ENCODE results near the gene MRPS24. TPM values are rescaled to one million over a fixed set of nuclear protein-coding genes. Genes with fewer than 3 reads are reported as not detected.
"Not testable (repeated sequence)": the region's sequence is repeated elsewhere in the genome, so short reads cannot be mapped to it uniquely, and the experiment has no call there.

Gene MRPS24
- total and polyA plus RNA-seq, 9 donors = 73.0 to 124 (median 96.3) TPM

DNA sequence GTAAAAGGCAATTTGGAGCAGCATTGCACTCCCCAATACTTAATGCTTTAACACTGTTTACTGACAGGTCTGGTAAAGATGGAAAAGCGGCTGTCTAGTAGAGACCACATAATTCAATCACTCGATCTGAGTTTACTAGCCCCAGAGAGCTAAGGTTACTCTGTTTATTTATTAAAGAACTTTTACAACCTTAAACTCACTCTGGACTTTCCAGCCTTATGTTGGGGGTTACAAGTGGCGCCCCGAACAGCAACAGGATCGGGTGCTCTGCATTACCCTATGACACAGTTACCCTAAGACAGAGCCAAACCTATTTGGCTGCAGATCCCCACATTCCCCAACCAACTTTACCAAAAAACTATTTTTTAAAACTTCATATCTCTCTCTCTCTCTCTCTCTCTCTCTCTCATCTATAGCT lies 43.9 kb downstream of the MRPS24 start:
- Histone ChIP-seq H3K27ac (no peak overlapping the region), H3K27me3 (no peaks in the 10 kb centered on the region), H3K4me3 (no peak overlapping the region), H3K36me3 (no peaks in the 10 kb centered on the region), H3K9me3 (no peaks in the 10 kb centered on the region), H3K4me1 (ENCODE audit: insufficient read depth) (no peaks in the 10 kb centered on the region)
- 53 to 68% (median 62%) methylated on average over 5 of the region's 5 CpGs for WGBS, 3 donors
- intact Hi-C loops (cut with DNase I) = no loop called here
- no peak for TF ChIP-seq EP300 (IDR thresholded peaks at IDR 0.05)
- no peak for TF ChIP-seq POLR2A (IDR thresholded peaks at IDR 0.05)
- no peak for TF ChIP-seq CTCF (IDR thresholded peaks at IDR 0.05)
- no peak for DNase-seq

GRCh38 chr7:43824963-43825362 lies 44.4 kb downstream of the MRPS24 start:
- Histone ChIP-seq H3K27ac (no peak overlapping the region), H3K9me3 (no peaks in the 10 kb centered on the region), H3K4me3 (no peak overlapping the region), H3K27me3 (no peaks in the 10 kb centered on the region), H3K4me1 (ENCODE audit: insufficient read depth) (no peaks in the 10 kb centered on the region), H3K36me3 (no peaks in the 10 kb centered on the region)
- WGBS, 3 donors = 2 to 36% (median 19%) methylated on average over 1 of the region's 1 CpG
- TF ChIP-seq POLR2A (IDR thresholded peaks at IDR 0.05) (no peak), EP300 (IDR thresholded peaks at IDR 0.05) (no peak), CTCF (IDR thresholded peaks at IDR 0.05) (no peak)
- DNase-seq = no peak
- intact Hi-C loops (cut with DNase I) = no loop called here

DNA sequence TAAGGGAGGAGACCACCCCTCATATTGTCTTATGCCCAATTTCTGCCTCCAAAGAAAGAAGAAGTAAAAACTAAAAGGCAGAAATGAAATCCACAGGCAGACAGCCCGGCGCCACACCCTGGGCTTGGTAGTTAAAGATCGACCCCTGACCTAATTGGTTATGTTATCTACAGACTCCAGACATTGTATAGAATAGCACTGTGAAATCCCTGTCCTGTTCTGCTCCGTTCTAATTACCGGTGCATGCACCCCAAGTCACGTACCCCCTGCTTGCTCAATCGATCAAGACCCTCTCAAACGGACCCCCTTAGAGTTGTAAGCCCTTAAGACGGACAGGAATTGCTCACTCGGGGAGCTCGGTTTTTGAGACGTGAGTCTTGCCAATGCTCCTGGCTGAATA lies 44.8 kb downstream of the MRPS24 start:
- H3K4me3 ChIP-seq; intact Hi-C loops (cut with DNase I); H3K4me1 ChIP-seq (ENCODE audit: insufficient read depth); H3K9me3 ChIP-seq; H3K27me3 ChIP-seq; DNase-seq; H3K27ac ChIP-seq; H3K36me3 ChIP-seq: not testable (repeated sequence)
- 76 to 86% (median 80%) methylated on average over 12 of the region's 12 CpGs for WGBS, 3 donors

DNA sequence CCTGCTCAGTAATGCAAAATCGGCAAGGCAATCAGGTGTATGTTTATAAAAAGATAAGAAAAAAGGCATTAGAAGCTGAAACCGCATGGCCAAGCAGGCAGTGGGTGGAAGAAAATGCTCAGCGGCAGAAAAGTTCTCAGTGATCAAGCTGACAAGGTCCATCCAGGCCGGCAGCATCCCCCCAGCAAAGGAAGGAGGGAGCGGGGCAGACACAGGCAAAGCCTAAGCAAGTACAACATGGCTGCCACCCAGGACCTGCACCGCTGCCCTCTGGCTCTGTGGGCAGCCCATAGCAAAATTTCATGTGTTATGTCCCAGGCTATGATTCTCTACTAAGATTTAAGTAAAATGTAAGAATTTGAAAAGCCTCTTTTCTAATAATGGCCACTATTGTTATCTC lies 45.4 kb downstream of the MRPS24 start:
- no peak for DNase-seq
- Histone ChIP-seq H3K27ac (no peak overlapping the region), H3K27me3 (no peaks in the 10 kb centered on the region), H3K4me1 (ENCODE audit: insufficient read depth) (no peaks in the 10 kb centered on the region), H3K4me3 (no peak overlapping the region), H3K9me3 (no peaks in the 10 kb centered on the region), H3K36me3 (no peaks in the 10 kb centered on the region)
- 79 to 80% (median 80%) methylated on average over 6 of the region's 6 CpGs for WGBS, 3 donors
- TF ChIP-seq EP300 (IDR thresholded peaks at IDR 0.05) (no peak), CTCF (IDR thresholded peaks at IDR 0.05) (no peak), POLR2A (IDR thresholded peaks at IDR 0.05) (no peak)
- intact Hi-C loops (cut with DNase I) = no loop called here

- H3K4me3 ChIP-seq; H3K36me3 ChIP-seq; intact Hi-C loops (cut with DNase I); H3K27me3 ChIP-seq; DNase-seq; H3K27ac ChIP-seq; H3K9me3 ChIP-seq; H3K4me1 ChIP-seq (ENCODE audit: insufficient read depth): not testable (repeated sequence)
- WGBS, 3 donors = 93 to 97% (median 93%) methylated on average over 7 of the region's 7 CpGs
Measured at GRCh38 chr7:43823425-43823824, 45.9 kb downstream of the MRPS24 start.

Small RNAs within 50 kb of the gene (small RNA-seq; reads per million reads assigned to genes)
- gene MRPS24 = not detected

Other genes starting within 250 kb of the MRPS24 start
- gene COA1, start 140.0 kb downstream of the MRPS24 start, total RNA-seq = 10 to 100 TPM; 45.4 to 67.7 (median 51.8) TPM
- gene COA1, start 140.0 kb downstream of the MRPS24 start, polyA plus RNA-seq = 10 to 100 TPM; 33.2 to 41.8 TPM
- gene BLVRA, start 110.8 kb downstream of the MRPS24 start, total RNA-seq = 10 to 100 TPM; 47.6 to 75.1 (median 65.2) TPM
- 10 to 100 TPM; 64.4 to 66.4 TPM for gene BLVRA, start 110.8 kb downstream of the MRPS24 start, polyA plus RNA-seq
- gene URGCP, start 37.1 kb upstream of the MRPS24 start, total RNA-seq = 10 to 100 TPM; 20.9 to 41.0 (median 38.8) TPM
- gene URGCP, start 37.1 kb upstream of the MRPS24 start, polyA plus RNA-seq = 10 to 100 TPM; 19.3 to 55.1 TPM
- 10 to 100 TPM in 6 of 7 donors, 1 to 10 TPM in 1; 9.1 to 24.8 (median 19.1) TPM for gene UBE2D4, start 56.9 kb upstream of the MRPS24 start, total RNA-seq
- gene UBE2D4, start 56.9 kb upstream of the MRPS24 start, polyA plus RNA-seq = 10 to 100 TPM in 1 of 2 donors, 1 to 10 TPM in 1; 9.9 to 32.1 TPM
- under 1 TPM in 3 of 7 donors, not detected in 4; 0.10 to 0.17 (median 0.13) TPM for gene SPDYE1, start 128.4 kb upstream of the MRPS24 start, total RNA-seq
- gene SPDYE1, start 128.4 kb upstream of the MRPS24 start, polyA plus RNA-seq = under 1 TPM in 1 of 2 donors, not detected in 1; 0.02 TPM
- 10 to 100 TPM; 56.3 to 91.1 (median 70.2) TPM for gene DBNL, start 175.2 kb upstream of the MRPS24 start, total RNA-seq
- gene DBNL, start 175.2 kb upstream of the MRPS24 start, polyA plus RNA-seq = 10 to 100 TPM; 22.0 to 57.7 TPM
- gene PGAM2, start 196.1 kb upstream of the MRPS24 start, total RNA-seq = 1 to 10 TPM in 4 of 7 donors, under 1 TPM in 1, not detected in 2; 0.72 to 3.2 (median 1.9) TPM
- gene PGAM2, start 196.1 kb upstream of the MRPS24 start, polyA plus RNA-seq = 1 to 10 TPM in 1 of 2 donors, under 1 TPM in 1; 0.40 to 1.7 TPM
- 10 to 100 TPM; 20.9 to 37.3 (median 30.2) TPM for gene POLM, start 213.0 kb upstream of the MRPS24 start, total RNA-seq
- 10 to 100 TPM in 1 of 2 donors, 1 to 10 TPM in 1; 5.1 to 24.7 TPM for gene POLM, start 213.0 kb upstream of the MRPS24 start, polyA plus RNA-seq
- gene AEBP1, start 234.8 kb upstream of the MRPS24 start, total RNA-seq = 100 to 1,000 TPM; 137 to 563 (median 327) TPM
- 100 to 1,000 TPM; 240 to 283 TPM for gene AEBP1, start 234.8 kb upstream of the MRPS24 start, polyA plus RNA-seq

Measured in ovary (tissue), 9 donors.